Measurements from ENCODE around the gene QPCT. TPM values are rescaled to one million over a fixed set of nuclear protein-coding genes. Genes with fewer than 3 reads are reported as not detected.
"Not testable (repeated sequence)": the region's sequence is repeated elsewhere in the genome, so short reads cannot be mapped to it uniquely, and the experiment has no call there.

The QPCT gene
- polyA plus RNA-seq (2013, experiment 1 of 2; ENCODE audit: insufficient read length), result 8.5 TPM
- 9.4 TPM for polyA plus RNA-seq (2013, experiment 2 of 2; ENCODE audit: insufficient read length)

GRCh38 chr2:37344453-37345361, at the start of gene QPCT:
Gene QPCT, plus strand, starts transcription at chr2:37344630. Its CDS starts 102 bp downstream, at chr2:37344732.
- DNase-seq, result peak; percentile 72

GRCh38 chr2:37294858-37295257, 49.6 kb upstream of the QPCT start:
- DNase-seq, result not testable (repeated sequence)

- DNase-seq, result no peak
Measured at GRCh38 chr2:37295469-37296073, 48.9 kb upstream of the QPCT start.

- no peak for DNase-seq
Measured at GRCh38 chr2:37297632-37298031, 46.8 kb upstream of the QPCT start.

GRCh38 chr2:37300146-37300545, 44.3 kb upstream of the QPCT start:
- no peak for DNase-seq

GRCh38 chr2:37300578-37300977, 43.9 kb upstream of the QPCT start:
- DNase-seq, result no peak

- DNase-seq, result peak; percentile 25
Measured at GRCh38 chr2:37301408-37301807, 43.0 kb upstream of the QPCT start.

- no peak for DNase-seq
Measured at GRCh38 chr2:37302701-37303252, 41.7 kb upstream of the QPCT start.

GRCh38 chr2:37306024-37306423, 38.4 kb upstream of the QPCT start:
- no peak for DNase-seq

- DNase-seq, result no peak
Measured at GRCh38 chr2:37307500-37307899, 36.9 kb upstream of the QPCT start.

- no peak for DNase-seq
Measured at GRCh38 chr2:37315364-37315763, 29.1 kb upstream of the QPCT start.

- DNase-seq, result no peak
Measured at GRCh38 chr2:37316181-37316580, 28.2 kb upstream of the QPCT start.

- DNase-seq, result no peak
Measured at GRCh38 chr2:37317746-37318145, 26.7 kb upstream of the QPCT start.

GRCh38 chr2:37318401-37318800, 26.0 kb upstream of the QPCT start:
- DNase-seq, result peak; percentile 57

- no peak for DNase-seq
Measured at GRCh38 chr2:37319754-37320609, 24.4 kb upstream of the QPCT start.

- no peak for DNase-seq
Measured at GRCh38 chr2:37321029-37321682, 23.3 kb upstream of the QPCT start.

- DNase-seq, result peak; percentile 59
Measured at GRCh38 chr2:37322368-37322767, 22.1 kb upstream of the QPCT start.

GRCh38 chr2:37323176-37323780, 21.2 kb upstream of the QPCT start:
- no peak for DNase-seq

GRCh38 chr2:37323781-37324535, 20.5 kb upstream of the QPCT start:
- DNase-seq, result peak; percentile 25

GRCh38 chr2:37324536-37324785, 20.0 kb upstream of the QPCT start:
- no peak for DNase-seq

Data from fibroblast of skin of back (primary cell).